Gastroesophageal sphincter (tissue), 3 donors: Measurements from ENCODE around the gene FAM83E.

Experiments used
- CTCF ChIP-seq, 4 experiments: fragments of 200-600 bp in 2 of 4; fragments of 450-650 bp in 2 of 4; sonication (generic) in 1 of 4; IDR thresholded peaks; one replicate each; pipeline ENCODE4 v1.5.1; 2017 to 2019; ENCODE audit warnings: antibody characterized with exemption in 4 of 4, mild to moderate bottlenecking in 2 of 4, moderate library complexity in 2 of 4
- EP300 ChIP-seq: sonication (generic); formaldehyde crosslinking; IDR thresholded peaks from one replicate; pipeline ENCODE4 v1.6.1; 2017; ENCODE audit warnings: antibody characterized with exemption, mild to moderate bottlenecking
- POLR2A ChIP-seq, 2 donors: fragments of 450-650 bp; IDR thresholded peaks; one replicate each; pipeline ENCODE4 v1.6.1; 2017; ENCODE audit warnings: antibody characterized with exemption in 2 of 2, mild to moderate bottlenecking in 2 of 2, moderate library complexity in 1 of 2
- POLR2AphosphoS5 ChIP-seq: sonication (generic); formaldehyde crosslinking; IDR thresholded peaks from one replicate; pipeline ENCODE4 v1.6.1; 2017; ENCODE audit warnings: antibody characterized with exemption

- TF ChIP-seq CTCF (IDR thresholded peaks at IDR 0.05) (no peak), EP300 (no peak), POLR2A (IDR thresholded peaks at IDR 0.05) (no peak), POLR2AphosphoS5 (no peak)
These were observed 46.2 kb upstream of the FAM83E start for GRCh38 chr19:48660852-48661710.
